ENCODE data around the gene BLMH.

DNA sequence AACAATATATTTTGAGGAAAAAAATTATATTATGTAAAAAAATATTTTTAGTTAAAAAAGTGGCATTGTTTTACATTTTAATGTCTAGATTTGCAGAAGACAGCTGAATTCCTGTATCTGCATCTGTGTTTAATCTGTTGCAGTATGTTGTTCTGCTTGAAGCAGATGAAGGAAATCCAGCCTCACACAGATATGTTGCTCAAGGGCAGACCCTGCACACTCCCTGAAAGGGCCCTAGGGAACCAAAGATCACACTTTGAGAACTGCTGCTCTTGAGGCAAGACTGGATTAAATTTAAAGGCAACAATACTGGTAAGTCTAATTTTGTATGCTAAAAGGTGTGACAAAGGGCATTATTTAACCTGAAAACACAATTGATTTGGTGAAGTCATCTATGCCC, 39.8 kb downstream of the BLMH start:
- TF ChIP-seq SP1 (IDR thresholded peaks at IDR 0.05; ENCODE audit: low read depth) (no peak), CTCF (IDR thresholded peaks at IDR 0.05 in 2 of 3, conservative IDR thresholded peaks at IDR 0.05 in 1 of 3; ENCODE audit: borderline replicate concordance in 1 of 3, insufficient read depth in 1 of 3, low read depth in 2 of 3, low read length in 2 of 3) (no peak), POLR2A (IDR thresholded peaks at IDR 0.05; ENCODE audit: borderline replicate concordance, extremely low read depth, insufficient read depth, insufficient read length) (no peak), SRF (IDR thresholded peaks at IDR 0.05; ENCODE audit: low read depth) (no peak)
